ENCODE data around the gene ATP6V1C2.
"Not testable (repeated sequence)": the region's sequence is repeated elsewhere in the genome, so short reads cannot be mapped to it uniquely, and the experiment has no call there.

ATP6V1C2 gene

DNA sequence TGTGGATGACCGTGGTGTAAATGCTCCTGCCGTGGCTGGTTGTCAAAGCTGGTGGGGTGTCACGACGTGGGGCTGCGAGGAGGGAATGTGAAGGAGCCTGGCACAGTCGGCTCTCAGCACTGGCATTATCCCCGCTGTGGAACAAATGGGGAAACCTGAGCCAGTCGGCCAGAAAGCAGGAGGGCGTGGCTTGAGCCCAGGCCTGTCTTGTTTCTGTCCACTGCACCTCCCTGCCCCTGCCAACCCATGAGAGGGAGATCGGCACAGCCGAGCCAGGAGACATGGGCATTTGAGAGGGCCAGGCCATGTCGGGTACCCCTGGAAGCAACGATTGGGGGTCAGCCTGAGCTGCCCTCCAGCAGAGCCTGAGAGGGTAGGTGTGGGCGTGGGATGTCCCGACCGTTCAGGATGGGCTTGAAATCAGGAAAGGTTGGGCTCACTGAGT is 46.7 kb downstream of the ATP6V1C2 start:
- no peak for DNase-seq (ENCODE audit: low read depth, low spot score)

DNA sequence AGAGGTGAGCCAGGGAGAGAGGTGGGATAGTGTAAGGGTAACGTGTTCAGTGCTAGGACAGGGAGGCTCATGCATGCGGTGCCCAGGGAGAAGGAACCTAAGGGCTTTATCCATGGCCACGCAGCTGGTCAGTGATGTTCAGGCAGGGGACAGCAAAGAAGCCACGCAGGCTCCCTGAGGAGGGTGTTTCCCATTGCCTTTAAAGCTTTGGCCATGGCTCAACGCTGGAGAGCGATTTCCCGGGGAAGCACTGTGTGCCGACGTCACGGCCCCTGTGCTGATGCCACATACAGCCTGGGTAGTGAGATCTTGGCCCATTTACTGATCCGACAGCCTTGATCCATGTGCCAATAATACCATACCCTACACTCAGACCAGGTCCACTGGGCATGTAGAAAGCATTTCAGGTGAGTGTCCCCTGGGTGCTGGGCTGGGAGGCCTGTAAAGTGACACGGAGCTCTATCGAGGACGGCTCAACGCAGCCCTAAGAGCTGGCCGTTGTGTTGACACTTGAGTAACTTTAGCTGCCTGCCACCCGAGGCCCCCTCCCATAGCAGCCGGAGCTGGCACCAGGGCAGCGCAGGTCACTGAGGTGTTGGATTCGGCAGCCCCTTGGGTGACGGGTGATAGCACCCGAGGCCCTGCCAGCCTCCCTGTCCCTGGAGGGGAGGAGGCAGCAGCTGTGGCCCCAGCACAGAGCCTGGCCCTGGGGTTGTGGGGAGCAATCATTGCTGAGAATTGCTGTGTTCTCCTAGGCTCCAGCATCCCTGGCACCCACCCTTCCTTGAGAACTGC is 49.7 kb downstream of the ATP6V1C2 start:
- no peak for DNase-seq (ENCODE audit: low read depth, low spot score)

DNA sequence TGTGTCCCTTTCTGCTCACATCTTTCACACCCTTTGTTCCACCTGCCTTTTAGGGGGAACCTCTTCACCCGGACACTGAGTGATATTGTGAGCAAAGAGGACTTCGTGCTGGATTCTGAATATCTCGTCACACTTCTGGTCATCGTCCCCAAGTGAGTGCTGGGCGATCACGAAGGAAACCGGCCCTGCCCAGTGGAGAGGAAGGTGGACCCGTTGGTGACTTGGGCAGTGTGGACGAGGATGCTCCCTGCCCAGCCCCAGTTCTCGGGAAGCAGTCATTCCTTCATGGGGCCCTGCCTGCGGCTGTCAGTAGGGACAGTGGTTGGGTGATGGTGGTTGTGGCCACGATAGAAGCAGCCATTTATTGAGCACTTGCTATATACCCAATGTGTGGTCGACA is 50.4 kb downstream of the ATP6V1C2 start:
- no peak for DNase-seq (ENCODE audit: low read depth, low spot score)

DNA sequence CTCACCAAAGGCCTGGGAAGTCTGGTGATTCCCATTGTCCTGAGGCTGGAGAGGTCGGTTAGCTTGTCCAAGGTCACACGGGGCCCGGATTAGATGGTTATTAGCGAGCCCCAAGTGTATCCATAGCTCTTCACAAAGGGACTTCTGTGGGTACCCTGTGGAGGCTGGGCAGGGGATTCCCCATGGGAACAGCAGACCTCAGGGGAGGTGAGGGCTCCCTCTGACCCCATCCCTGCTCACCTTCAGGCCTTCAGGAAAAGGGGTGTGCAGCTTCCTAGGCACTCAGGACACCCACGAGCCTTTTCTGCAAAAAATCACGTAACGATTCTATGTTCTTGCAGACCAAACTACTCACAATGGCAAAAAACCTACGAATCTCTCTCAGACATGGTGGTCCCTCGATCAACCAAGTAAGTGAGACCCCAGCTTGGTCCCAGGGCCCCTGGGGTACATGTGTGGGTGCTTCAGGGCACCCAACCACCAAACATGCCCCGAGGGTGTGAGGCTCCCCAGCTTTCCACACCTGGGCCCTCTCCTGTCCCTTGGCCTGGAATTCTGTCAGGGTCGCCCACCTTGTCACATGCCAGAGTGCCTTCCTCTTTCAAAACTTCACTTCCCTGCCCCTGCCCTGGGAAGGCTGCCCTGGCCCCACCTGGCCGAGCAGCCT is 50.9 kb downstream of the ATP6V1C2 start:
- no peak for DNase-seq (ENCODE audit: low read depth, low spot score)

DNA sequence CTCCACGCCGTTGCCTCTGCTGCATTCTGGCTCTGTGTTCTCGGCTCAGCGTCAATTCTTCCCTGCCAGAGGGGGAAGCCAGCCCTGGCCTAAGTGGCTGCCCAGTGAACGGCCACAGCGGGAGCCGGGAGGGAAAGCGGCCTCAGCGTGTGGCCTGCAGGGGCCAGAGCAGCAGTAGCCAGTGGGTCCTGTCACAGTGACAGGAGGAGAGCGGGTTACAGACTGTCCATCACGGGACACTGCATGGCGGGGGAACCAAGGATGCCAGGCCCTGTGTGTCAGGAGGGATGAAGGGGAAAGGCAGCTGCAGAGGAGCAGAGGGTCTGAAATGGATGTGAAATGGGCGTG is 51.4 kb downstream of the ATP6V1C2 start:
- no peak for DNase-seq (ENCODE audit: low read depth, low spot score)

DNA sequence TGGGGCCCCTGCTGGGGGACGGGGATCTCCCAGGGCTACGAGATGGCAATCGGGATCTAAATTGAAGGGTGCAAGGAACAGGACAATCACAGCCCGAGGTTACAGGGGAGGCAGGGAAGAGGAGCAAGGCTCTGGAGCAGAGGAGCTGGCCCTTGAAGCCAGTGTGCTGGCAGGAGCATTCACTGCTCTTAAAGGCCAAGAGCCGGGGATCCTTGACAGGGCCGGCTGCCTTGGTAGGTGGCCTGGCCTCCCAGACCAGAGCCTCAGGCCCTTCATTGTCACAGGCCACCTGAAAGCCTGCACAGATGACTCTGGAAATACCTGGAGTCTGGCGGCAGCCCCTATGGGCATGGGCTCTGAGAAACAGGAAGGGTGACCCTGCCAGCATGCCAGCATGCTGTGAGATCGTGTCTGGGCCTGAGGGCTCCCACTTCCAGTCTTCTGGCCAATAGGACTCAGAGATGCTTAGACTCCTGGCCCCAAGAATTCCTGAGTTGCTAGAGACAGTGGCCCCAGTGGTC is 52.5 kb downstream of the ATP6V1C2 start:
- no peak for DNase-seq (ENCODE audit: low read depth, low spot score)

DNA sequence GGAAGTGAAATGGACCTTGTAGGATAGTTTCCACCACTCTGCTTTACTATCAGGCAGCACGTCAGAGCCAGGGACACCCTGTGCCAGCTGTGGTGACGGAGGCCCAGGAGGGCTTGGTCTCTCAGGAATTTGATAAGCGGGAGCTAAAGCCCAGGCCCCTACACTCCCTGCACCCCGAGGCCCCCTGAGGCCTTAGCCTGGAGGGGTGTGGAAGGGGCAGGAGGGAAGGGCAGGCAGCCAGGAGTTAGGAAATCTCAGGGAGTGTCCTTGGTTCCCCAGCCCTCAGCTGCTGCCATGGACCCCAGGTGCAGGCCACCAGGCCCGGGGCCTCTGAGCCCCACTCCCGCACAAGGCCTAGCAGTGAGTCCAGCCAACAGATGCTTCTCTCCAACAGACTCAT is 53.0 kb downstream of the ATP6V1C2 start:
- DNase-seq (ENCODE audit: low read depth, low spot score) = no peak

DNA sequence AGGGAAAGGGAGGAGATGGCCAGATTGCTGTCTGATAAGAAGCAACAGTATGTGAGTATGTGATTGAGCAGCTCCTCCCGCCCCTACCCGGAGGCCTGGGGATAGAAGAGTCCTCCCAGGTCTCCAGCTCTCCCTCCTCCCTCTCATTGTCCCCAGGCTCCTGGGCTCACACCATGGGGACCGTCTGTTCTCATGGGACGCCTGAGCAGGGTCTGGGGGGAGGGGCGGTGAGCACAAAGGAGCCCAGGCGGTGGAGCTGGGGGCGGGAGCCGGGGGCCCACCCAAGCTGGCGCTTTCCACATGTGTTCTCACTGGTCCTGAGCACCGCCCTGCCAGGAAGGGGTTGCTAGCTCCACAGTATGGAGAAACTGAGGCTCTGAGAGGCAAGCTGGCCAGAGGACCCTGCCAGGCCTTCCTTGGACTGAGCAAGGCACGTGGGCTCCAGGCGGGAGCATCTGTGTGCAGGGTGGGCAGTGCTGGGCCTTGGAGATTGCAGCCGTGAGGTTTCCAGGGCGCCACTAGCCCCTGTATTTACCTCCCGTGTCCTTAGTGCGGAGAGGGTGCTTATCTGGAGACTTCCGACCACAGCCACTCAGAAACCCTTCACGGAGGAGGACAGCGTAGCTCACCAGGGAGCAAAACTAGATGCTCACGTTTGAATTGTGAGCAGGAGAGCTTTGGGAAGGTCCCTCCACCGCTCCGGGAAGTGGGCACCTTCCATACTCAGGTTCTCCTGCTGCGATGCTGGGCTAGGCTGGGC is 53.8 kb downstream of the ATP6V1C2 start:
- no peak for DNase-seq (ENCODE audit: low read depth, low spot score)

DNA sequence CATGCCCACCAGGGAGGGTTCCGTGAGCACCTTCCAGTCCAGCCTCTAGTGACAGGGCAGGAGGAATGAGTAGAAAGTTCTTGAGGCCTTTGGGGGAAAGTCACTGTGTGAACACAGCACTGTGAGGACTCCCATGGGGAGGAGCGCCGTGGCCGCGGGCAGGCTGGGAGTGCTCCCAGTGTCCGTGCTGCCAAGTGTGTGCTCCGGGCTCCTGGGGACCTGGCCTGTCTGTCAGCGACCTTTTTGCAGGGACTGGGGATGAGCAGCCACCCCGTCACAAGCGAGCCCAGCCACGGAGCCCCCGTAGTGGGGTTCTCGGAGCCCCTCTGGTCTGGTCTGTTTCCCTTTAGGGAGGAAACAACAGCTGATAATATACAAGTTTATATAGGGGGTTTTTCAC is 54.4 kb downstream of the ATP6V1C2 start:
- no peak for DNase-seq (ENCODE audit: low read depth, low spot score)

DNA sequence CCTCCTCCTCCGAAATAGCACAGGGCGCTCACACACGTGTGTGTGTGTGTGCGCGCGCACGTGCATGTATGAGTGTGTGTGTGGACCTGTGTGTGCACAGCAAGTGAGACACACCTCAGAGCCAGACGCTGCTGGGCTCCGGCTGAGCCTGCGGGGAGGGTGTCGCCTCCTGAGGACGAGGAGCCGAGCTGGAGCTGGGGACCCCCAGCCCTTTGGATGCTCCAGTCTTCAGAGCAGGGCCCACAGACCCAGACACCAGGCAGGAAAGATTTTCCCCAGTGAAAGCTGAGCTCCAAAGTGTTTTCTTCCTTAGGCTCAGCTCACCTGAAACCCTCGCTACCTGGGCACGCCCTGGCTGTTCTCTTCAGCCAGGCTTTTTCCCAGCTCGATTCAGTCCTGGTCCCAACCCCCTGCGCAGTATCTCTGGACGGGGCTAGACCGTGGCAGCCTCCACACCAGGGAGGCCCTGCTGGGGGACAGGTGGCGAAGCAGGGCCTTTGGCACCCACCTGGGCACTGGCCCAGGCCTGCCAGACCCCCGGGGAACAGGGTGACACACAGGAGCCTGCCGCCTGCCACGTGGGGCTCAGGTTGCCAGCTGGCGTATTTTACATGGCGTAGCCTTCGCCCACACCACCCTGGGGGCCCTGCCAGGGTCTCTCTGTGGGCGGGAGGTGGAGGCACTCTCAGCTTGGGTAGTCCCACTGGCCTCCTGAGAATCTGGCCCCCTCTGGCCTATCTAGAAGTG is 55.0 kb downstream of the ATP6V1C2 start:
- DNase-seq (ENCODE audit: low read depth, low spot score) = no peak

DNA sequence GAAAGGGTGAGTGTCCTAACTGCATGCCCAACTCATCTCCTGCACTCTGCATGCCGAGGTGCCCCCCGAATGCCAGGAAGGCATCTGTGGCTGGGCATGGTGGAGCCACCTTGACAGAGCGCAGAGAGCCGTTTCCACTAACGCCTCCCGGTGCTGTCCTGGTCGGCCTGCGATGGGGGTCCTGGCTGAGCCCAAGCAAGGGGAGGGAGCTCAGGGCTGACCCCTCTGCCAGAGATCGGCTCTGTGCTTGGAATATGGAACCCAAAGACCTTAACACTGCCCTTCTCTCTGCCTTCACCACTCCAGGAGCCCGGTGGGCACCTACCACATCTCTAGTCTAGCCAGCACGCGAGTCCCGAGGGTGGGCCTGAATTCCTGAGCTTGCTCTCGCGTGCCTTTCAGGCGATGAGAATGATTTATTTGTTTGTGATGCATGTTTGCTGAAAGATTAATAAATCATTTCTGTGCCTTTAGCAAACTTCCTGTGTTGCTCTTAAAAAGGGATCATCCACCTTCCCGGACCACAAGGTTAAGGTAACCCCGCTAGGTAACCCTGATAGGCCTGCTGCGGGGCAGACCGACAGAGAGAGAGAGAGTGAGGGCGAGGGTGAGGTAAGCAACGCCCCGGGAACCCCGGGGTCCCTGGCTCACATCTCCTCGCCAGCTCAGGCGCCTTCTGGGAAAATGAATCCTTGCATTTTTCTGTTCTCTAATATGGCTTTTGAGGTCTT is 55.8 kb downstream of the ATP6V1C2 start:
- DNase-seq (ENCODE audit: low read depth, low spot score) = no peak

DNA sequence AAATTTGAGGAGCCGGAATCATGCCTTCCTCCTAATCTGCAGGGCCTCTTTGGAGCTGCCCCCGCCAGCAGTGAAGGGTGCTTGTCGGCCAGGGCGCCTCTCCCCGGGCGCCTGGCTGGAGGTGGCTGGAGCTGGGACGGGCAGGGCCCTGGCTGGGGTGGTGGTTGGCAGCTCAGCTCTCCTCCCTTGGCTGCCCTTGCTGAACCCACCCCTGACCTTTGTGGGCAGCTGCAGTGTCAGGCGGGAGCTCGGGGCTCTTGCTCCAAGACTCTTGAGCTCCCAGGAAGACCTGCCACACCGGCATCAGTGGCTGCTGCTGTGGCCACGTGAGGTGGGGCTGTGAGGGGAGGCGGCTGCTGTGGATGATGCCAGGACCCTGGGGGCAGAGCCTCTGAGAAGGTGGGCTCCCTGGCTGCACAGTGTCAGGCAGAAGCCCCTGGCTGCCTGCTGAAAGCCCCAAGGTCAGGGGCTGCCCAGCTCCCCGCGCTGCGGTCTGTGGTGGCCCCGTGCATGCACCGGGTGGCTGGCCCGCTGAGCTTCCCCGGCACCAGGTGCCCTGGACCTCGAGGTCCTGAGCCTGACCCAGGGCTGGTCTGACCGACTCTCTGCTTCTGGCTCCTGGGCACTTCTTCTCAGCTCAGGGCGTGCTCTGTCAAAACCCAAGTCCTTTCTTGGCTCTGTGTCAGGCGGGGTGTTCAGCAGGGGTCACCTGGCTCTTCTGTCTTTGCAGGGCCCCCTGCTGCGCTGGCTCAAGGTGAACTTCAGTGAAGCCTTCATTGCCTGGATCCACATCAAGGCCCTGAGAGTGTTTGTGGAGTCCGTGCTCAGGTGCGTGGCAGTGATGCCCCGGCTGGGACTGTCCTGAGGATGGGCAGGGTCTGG is 56.7 kb downstream of the ATP6V1C2 start:
- DNase-seq (ENCODE audit: low read depth, low spot score) = no peak

DNA sequence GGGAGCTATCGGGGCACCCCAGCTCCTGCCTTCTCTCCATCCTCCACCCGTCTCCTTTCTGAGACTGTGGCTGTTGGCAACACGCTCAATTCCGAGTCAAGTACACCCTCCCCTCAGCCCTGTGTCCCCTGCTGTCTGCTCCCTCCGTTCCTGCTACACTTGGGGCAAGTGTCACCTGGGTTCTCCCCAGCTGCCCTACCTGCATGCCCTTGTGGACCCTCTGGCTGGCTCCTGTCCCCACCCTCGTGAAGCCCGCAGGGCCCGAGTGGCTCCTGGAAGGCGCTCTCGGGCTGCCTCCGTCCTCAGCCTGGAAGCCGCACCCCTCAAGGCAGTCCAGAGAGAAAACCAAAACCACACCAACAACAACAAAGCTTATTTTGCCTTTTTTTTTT is 57.3 kb downstream of the ATP6V1C2 start:
- no peak for DNase-seq (ENCODE audit: low read depth, low spot score)

DNA sequence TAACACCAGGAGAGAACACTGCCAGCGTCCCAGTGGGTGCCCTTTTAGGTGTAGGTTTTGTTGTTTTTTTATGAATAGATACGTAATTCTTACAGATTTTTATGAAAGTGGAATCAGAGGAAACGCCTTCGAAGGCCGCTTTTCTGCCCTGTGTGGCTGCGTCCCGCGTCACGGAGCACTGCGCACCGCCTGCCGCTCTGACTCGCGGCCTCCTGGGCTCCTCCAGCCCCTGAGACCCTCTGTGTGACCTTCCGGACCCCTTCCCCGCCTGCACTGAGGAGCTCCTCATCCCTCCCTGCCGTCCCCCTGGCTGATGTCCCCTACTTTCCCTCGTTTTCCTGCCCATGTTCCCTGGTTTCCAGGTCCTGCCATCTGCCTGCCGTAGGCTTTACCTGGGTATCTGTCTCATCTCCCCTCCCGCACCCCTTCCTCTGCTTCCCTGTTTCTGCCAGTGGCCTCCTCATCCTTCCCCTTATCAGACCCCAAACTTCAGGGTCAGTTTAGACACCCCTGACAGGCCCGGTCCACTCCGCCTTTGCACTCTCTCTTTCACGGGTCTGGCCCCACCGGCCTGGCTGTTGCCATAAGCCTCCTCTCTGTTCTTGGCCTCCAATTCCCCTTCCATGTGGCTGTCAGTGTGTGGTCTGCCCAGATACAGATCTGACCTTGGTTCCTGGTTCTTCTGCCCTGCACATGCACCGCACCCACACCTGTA is 58.5 kb downstream of the ATP6V1C2 start:
- no peak for DNase-seq (ENCODE audit: low read depth, low spot score)

DNA sequence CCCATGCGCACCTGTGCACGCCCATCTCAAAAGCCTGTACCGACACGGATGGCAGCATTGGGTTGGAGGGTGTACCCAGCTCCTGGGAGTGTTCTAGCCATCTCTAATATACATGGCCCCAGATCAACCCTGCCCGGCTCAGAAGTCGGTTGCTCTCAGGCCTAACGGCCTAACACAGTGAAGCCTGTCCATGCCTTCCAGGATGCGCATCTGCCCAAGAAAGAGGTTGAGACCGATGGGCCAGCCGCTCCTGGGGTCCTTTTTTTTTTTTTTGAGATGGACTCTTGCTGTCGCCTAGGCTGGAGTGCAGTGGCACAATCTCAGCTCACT is 59.0 kb downstream of the ATP6V1C2 start:
- no peak for DNase-seq (ENCODE audit: low read depth, low spot score)

DNA sequence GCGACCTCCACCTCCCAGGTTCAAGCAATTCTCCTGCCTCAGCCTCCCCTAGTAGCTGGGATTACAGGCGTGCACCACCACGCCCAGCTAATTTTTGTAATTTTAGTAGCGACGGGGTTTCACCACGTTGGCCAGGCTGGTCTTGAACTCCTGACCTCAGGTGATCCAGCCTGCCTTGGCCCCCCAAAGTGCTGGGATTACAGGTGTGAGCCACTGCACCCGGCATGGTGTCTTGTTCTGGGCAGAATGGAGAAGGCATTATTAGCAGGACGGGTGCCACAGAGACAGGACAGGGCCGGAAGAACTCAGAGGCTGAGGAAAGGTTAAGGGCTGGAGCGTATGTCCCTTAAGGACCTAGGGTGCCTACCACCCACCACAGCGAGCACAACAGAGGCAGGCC is 59.4 kb downstream of the ATP6V1C2 start:
- not testable (repeated sequence) for DNase-seq (ENCODE audit: low read depth, low spot score)

DNA sequence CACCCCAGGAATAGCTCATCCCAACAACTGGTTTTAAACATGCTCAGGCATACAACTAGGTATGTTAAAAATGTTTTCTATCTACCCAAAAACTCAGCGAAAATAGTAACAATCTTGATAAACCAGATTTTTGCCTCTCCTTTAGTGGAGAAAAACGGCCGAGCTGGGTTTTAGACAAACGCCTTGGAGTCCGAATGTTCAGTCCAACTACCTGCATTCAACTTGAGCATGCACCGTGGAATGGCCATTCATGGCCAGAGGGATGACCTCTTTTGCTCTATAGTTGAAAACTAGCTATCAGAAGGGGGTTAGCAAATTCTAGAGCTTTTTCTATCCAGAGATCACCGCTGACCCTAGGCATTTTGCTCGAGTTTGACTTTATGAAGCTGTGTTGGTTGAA is 60.3 kb downstream of the ATP6V1C2 start:
- DNase-seq (ENCODE audit: low read depth, low spot score) = no peak

DNA sequence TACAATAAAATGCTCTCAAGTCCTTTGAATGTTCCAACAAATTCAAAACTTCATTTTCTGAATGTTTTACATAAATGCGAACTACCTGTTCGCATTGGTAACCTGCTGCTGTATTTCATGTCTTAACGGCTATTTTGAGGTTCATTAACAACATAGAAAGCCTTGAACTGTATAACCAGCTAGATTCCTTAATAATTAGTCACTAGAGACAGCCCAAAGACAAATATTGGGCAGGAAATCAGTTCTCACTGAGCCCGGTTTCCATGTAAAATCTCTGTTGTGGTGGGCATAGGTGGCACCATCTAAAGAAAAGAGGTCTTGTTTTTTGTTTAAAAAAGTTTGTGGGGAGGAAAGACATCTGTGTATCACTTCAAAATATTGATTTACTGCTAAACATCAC is 62.0 kb downstream of the ATP6V1C2 start:
- DNase-seq (ENCODE audit: low read depth, low spot score) = no peak

DNA sequence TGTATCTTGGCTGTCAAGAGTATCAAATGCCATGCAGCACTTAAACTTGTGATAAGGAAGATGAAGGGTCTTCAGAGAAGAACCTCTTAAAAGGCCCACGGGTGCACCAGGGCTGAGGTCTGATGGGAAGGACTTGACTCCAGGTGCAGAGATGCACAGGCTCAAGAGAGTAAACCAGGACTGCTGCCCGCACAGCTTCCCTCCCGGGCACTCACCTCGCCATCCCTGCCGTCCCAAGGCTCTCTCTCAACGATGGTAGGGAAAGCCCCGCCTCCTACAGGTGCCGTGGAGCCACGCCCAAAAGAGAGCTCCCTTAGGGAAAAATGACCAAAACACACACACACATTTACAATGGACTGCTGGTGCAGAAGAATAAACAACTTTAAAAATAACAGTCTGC is 63.3 kb downstream of the ATP6V1C2 start:
- no peak for DNase-seq (ENCODE audit: low read depth, low spot score)

DNA sequence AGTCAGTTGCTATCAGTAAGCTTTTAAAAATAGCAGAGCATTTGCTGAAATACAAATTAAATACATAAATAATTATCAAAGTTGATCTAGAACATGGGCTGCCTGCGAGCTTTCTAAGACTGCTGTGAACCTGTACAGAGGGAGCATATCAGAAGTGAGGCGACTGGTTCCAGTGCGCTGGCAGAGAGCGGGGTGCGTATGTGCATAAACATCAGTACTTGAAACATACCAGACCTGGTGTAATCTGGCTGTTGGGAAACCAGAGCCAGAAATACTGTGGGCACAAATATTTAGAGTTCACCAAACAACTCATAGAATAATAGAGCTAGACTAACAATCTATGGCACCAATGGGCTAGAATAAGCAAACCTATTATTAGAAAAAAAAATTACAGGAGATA is 63.8 kb downstream of the ATP6V1C2 start:
- no peak for DNase-seq (ENCODE audit: low read depth, low spot score)

Data from smooth muscle cell of the brain vasculature (primary cell).